ENCODE measurements around the gene ACER3. TPM values are rescaled to one million over a fixed set of nuclear protein-coding genes. Genes with fewer than 3 reads are reported as not detected.

ACER3 gene
- total RNA-seq, 1 donor from 2014 or later, result 13.3 TPM

GRCh38 chr11:76872959-76873827, 12.5 kb downstream of the ACER3 start:
- intact Hi-C loops (cut with micrococcal nuclease), result no loop called here

- intact Hi-C loops (cut with micrococcal nuclease), result no loop called here
These were observed 17.3 kb downstream of the ACER3 start for GRCh38 chr11:76878014-76878413.

DNA sequence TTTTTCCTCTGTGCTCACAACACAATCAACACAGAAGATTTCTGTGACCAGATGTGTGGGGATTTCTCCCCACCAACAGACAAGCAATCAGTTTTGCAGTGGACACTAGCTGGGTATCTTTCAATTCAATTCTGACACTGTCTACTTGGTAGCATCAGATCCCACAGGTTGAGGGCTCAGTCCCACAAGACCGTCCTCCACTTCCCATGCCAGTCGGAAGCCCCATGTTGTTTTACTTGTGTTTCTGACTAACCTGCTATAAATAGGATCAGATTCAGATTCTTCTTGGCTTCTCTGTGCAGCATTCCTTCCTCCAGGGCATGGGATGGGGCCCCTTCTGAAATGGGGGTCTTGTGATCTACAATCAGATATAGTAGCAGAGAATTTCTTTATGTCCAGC, 19.6 kb downstream of the ACER3 start:
- intact Hi-C loops (cut with micrococcal nuclease), result no loop called here

DNA sequence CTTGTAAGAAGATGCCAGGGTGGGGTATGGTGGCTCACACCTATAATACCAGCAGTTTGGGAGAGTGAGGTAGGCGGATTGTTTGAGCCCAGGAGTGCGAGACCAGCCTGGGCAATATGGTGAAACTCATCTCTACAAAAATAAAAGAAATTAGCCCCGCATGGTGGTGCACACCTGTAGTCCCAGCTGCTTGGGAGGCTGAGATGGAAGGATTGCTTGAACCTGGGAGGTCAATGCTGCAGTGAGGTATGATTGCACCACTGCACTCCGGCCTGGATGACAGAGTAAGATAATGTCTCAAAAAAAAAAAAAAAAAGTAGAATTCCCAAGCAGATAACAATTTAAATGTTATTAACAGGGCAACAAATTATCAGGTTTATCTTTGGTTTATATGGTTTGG, 20.2 kb downstream of the ACER3 start:
- intact Hi-C loops (cut with micrococcal nuclease), result no loop called here

DNA sequence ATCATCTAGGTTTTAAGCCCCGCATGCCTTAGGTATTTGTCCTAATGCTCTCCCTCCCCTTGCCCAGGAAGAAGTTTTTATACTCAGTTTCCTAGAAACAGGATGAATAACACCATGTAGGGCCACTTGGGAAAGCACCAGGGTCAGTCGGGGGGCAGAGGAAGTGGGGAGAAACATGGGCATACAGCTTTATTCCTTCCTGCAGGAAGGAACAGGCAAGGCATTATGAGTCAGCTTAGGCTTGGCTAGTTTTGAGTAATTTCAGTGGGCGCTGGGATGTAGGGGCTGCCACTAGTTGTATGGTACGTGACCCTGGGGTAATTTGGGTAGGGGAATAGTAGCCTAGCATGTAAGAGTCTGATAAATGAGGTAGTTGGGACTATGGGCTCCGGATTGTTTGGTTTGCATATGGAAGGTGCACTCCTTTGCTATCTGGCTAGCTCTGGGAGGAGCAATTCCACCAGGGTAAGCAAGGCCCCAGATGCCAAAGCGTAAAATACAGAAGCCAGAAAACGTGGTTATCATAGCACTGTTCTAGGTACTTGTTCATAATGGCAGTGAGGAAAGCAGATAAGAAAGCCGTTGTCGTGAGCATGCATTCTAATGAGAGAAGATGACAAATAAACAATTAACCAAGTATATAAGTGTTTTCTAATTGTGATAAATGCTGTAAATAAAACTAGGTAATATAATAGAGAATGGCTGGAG, 24.8 kb downstream of the ACER3 start:
- intact Hi-C loops (cut with micrococcal nuclease), result no loop called here

DNA sequence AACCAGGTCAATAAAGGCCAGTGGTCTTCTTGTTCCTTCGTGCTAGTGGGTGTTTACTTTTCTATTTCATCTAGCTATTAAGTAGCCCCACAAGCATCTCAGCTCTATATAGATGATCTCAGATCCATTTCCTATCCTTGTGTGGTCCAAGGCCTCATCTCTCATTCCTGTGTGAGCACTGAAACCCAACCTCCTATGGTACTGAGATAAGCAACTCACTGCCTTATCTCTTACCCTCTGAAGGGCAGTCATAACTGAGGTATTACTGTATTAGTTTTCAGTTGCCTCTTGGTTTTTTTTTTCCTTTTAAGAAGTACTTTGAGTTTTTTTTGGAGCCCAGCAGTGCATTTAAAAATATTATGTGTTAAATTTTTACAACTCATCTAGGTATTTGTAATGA, 28.3 kb downstream of the ACER3 start:
- intact Hi-C loops (cut with micrococcal nuclease), result no loop called here

- intact Hi-C loops (cut with micrococcal nuclease), result no loop called here
These were observed 28.8 kb downstream of the ACER3 start for GRCh38 chr11:76889411-76889975.

- intact Hi-C loops (cut with micrococcal nuclease), result no loop called here
These were observed 29.6 kb downstream of the ACER3 start for GRCh38 chr11:76890329-76890728.

- intact Hi-C loops (cut with micrococcal nuclease), result no loop called here
These were observed 30.6 kb downstream of the ACER3 start for GRCh38 chr11:76891285-76891684.

DNA sequence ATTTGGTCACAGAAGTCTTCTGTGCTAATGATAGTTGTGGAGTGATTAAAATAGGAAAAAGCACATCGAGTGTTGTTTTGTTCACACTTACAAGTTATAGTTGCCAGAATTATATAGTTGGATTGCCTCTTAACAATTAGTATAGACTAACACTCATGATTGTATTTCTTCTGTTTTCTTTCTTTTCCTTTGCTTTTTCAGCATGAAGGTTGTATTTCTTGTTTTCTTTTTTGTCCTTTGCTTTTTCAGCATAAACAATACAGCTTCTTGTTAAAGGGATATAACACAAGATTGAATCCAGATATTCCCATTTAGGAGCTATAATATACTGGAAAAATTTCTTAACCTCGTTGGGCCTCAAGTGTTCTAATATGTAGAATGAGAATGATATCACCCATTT, 31.1 kb downstream of the ACER3 start:
- intact Hi-C loops (cut with micrococcal nuclease), result no loop called here

DNA sequence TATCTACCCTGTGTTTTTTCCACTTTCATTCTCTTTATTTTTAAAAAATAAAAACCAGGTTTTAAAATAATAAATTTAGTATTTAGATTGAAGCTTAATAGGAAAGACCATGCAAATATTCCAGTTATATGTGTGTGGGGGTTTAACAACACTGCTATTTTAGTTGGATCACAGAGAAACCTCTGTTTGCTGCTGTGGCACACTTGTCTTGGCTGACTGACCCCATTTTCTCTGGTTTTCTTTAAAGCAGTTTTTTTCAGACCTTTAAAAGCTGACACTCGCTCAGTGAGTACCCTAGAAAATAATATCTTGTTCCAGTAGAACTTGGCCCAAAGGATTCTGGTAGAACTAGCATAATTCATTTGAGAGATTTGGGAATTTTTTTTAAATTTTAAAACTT, 31.6 kb downstream of the ACER3 start:
- intact Hi-C loops (cut with micrococcal nuclease), result no loop called here

DNA sequence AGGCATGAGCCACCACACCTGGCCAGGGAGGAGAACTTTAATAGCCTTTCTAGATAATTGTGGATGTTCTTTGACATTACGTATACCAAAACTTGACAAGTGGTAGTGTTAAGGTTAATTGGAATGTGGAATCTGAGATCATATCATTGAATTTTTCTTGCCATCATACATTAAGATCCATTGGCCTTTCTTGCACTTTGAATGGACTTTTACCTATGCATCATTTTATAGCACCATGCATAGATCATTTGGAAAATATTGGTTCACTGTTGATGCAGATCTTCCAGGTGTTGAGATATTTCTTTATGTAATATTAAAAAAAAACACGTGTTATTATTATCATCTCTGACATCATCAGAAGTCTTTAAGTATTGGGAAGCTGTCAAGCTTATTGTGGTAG, 36.5 kb downstream of the ACER3 start:
- intact Hi-C loops (cut with micrococcal nuclease), result no loop called here

DNA sequence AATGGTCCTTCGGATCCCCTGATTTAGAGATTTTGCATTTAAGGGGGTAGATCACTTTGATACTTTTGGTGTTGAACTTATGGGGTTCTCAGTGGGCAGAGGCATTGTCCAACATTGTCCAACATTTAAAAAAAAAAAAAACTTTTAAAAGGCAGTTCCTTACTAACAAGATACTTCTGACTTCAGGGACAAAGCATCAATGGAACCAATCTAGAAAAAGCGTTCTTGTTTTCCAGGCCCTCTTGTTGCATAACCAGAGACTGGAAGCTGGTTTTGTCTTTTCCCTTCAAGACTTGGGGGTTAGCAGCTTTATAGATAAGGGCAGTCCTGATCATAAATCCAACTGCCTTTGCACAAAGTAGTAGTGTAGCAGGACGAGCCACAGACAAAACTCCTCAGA, 40.4 kb downstream of the ACER3 start:
- intact Hi-C loops (cut with micrococcal nuclease), result loop anchor here (5.0 kb wide), 1 partner anchor 84 kb away; no protein-coding TSS in a partner anchor

DNA sequence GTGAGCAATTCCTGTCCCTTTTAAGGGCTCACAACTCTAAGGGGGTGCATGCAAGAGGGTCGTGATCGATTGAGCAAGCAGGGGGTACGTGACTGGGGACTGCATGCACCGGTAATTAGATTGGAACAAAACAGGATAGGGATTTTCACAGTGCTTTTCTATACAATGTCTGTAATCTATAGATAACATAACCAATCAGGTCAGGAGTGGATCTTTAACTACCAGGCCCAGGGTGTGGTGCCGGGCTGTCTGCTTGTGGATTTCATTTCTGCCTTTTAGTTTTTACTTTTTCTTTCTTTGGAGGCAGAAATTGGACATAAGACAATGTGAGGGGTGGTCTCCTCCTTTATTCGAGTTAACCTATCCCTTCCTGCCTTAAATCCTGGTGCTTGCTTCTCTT, 40.9 kb downstream of the ACER3 start:
- intact Hi-C loops (cut with micrococcal nuclease), result loop anchor here (5.0 kb wide), 1 partner anchor 84 kb away; no protein-coding TSS in a partner anchor

DNA sequence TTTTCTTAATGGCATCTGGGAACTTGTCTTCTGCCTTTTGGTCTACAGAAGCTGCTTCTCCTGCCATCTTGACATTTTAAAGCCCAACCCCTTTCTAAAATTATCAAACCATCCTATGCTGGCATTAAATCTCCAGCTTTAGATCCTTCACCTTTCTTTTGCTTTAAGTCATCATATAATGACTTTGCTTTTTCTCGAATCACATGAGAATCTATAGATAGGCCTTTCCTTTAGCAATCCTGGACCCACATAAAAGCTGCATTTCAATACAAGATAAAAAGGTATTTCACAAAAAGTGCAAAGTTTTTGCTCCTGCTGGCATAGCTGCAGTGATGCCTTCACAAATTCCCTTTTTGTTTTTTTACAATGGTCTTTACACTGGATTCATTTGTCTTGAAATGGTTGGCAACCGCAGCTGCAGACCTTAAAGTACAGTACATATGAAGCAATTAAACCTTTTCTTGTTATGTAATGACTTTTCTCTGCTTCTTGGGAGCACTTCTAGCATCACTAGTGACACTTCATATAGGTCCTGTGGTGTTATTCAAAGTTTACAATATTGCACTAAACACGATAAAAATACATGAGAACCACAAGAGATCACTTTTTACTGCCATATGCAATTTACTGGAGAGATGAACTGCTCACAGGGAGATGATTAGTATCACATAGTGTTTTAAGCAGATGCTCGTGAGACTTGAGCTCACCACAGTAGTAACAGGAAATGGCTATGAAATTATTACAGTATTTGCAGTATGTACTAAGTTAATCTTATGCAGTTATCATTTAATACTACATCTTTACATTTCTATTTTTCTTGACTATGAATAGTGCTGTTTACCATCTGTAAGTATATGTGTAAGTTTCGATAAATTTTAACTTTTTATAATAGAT, 41.6 kb downstream of the ACER3 start:
- intact Hi-C loops (cut with micrococcal nuclease), result loop anchor here (5.0 kb wide), 1 partner anchor 85 kb away; no protein-coding TSS in a partner anchor

GRCh38 chr11:76903325-76903724, 42.6 kb downstream of the ACER3 start:
- intact Hi-C loops (cut with micrococcal nuclease), result loop anchor here (5.0 kb wide), 1 partner anchor 86 kb away; no protein-coding TSS in a partner anchor

DNA sequence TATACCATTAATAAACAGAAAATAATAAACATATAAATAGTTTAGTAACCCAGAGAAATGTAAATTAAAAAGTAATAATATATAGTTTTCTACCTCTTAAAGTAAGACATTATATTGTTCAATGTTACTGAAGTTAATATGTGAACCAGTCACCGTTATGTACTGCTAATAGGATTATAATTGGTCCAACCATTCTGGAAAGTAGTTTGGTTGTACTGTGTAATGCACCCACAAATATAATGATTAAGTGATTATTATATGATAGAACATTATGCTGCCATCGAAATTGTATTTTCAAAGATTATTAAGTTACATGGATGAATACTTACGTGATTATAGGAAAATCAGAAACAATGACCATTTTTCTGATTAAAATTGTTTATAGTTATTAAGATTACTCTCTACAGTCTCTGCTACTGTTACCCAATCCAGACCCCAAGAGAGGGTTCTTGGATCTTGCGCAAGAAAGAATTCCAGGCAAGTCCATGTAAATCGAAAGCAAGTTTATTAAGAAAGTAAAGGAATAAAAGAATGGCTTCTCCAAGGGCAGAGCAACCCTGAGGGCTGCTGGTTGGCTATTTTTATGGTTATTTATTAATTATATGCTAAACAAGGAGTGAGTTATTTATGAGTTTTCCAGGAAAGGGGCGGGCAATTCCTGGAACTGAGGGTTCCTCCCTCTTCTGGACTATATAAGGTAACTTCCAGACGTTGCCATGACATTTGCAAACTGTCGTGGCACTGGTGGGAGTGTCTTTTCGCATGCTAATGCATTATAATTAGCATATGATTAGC, 50.1 kb downstream of the ACER3 start:
- intact Hi-C loops (cut with micrococcal nuclease), result no loop called here

DNA sequence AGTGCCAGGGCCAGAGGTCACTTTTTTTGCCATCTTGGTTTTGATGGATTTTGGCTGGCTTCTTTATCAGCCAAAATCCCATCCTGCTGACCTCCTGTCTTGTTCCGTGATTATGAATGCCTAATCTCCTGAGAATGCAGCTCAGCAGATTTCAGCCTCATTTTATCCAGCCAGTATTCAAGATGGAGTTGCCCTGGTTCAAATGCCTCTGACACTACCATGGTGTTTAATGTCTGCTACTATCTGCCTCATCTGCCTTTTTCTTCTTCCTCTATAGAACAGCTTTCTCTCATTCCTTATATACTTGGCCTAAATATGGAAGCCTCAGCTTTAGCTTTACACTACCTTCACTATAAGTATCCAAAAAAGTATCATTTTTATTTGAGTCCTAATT, 50.7 kb downstream of the ACER3 start:
- intact Hi-C loops (cut with micrococcal nuclease), result no loop called here

DNA sequence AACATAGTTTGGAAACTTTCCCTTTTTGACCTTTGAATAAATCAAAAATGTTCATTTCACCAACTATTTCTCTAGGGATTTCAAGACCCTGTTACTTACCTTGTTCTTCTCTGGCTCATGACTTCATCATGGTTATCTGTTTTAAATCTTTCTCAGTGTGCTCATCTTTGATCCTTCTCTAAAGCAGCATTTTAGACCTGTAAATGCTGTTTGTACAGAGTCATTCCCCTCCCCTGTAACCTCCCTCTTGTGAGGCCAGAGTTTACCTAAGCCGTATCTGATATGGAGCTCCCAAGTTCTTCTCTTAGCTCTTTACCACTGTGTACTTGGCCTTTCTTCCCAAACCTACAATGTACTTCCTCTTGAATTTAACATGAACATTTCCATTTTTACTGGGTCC, 56.0 kb downstream of the ACER3 start:
- intact Hi-C loops (cut with micrococcal nuclease), result no loop called here

DNA sequence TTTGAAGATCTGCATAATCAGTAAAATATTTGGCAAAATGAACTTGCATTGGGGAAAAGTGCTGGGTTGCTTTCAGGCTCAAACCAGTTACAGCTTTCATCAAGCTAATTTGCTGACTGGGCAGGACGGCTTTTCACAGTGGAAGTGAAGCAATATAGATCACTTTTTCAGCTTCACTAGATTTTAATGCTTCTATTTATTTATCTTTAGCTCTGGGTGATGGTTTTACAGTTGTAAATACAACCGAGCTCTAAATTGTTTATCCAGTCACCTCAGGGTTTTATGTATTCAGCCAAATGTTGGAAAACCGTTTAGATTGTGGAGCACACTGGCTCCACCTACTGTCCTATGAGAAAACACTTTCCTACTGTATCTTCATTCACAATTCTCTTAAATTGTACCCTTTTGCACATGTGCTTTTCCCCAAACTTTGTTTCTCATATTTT, 58.2 kb downstream of the ACER3 start:
- intact Hi-C loops (cut with micrococcal nuclease), result loop anchor here (1.0 kb wide), 6 partner anchors 58 to 198 kb away; no protein-coding TSS in a partner anchor

All from T-helper 1 cell treated with Interleukin-12 subunit alpha and Interleukin-12 subunit beta and Interleukin-4 antibody, amounts not matched to agents 30 ng/mL and 1 ng/mL, for 36 hours (primary cell).